ENCODE data around the gene TRNT1. TPM values are rescaled to one million over a fixed set of nuclear protein-coding genes. Genes with fewer than 3 reads are reported as not detected.

TRNT1 gene
- total RNA-seq, 1 experiment from 2014 or later, result 18.9 TPM

DNA sequence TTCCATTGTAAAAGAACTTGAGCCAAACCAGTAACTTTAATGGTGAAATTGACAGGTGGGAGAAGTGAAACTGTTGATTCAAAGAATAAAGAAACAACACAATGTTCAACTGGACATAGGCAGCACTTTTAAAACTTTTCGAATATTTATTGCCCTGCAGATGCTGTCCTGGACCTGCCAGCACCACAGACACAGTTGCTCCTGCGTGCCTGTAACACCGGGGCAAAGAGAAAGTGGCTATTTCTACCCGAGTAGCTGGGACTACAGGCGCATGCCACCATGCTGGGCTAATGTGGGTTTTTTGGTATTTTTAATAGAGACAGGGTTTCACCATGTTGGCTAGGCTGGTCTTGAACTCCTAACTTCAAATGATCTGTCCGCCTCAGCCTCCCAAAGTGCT, 24.0 kb upstream of the TRNT1 start:
- Histone ChIP-seq H3K9me3 (replicated peaks) (no peaks in the 10 kb centered on the region), H3K4me3 (no peak overlapping the region), H3K27me3 (replicated peaks) (no peaks in the 10 kb centered on the region), H3K36me3 (no peaks in the 10 kb centered on the region), H3K27ac (no peak overlapping the region), H3K4me1 (replicated peaks) (no peaks in the 10 kb centered on the region)
- no peak for DNase-seq (ENCODE audit: low read depth in 1 of 2, low spot score in 2 of 2)

DNA sequence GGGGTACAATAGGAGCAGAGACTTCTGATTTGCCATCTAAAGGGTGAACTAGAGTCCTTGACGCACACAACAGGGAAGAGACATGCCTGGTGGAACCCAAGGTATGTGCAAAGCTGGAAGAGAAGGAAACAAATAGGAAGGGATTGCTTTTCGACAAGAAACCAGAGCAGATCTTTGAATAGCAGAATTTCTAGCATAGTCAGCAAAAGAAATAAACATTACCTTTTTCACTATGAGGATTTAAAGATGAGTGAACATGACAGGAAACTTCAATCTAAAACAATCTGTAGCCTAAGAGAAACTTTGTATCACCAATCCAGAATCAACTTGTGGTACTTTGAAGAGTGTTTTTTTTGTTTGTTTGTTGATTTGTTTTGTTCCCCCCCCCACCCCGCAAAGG, 21.5 kb upstream of the TRNT1 start:
- H3K27me3 ChIP-seq (replicated peaks), result no peaks in the 10 kb centered on the region
- H3K4me3 ChIP-seq, result no peak overlapping the region
- no peaks in the 10 kb centered on the region for H3K4me1 ChIP-seq (replicated peaks)
- no peak for DNase-seq (ENCODE audit: low read depth in 1 of 2, low spot score in 2 of 2)
- no peaks in the 10 kb centered on the region for H3K36me3 ChIP-seq
- H3K9me3 ChIP-seq (replicated peaks), result no peaks in the 10 kb centered on the region
- H3K27ac ChIP-seq, result no peak overlapping the region

- no peaks in the 10 kb centered on the region for H3K4me1 ChIP-seq (replicated peaks)
- no peak overlapping the region for H3K27ac ChIP-seq
- no peaks in the 10 kb centered on the region for H3K36me3 ChIP-seq
- no peak overlapping the region for H3K4me3 ChIP-seq
- no peaks in the 10 kb centered on the region for H3K9me3 ChIP-seq (replicated peaks)
- no peak for DNase-seq (ENCODE audit: low read depth in 1 of 2, low spot score in 2 of 2)
- H3K27me3 ChIP-seq (replicated peaks), result no peaks in the 10 kb centered on the region
These were observed 20.9 kb upstream of the TRNT1 start for GRCh38 chr3:3105815-3106214.

GRCh38 chr3:3107181-3107580, 19.6 kb upstream of the TRNT1 start:
- H3K36me3 ChIP-seq, result no peaks in the 10 kb centered on the region
- no peaks in the 10 kb centered on the region for H3K9me3 ChIP-seq (replicated peaks)
- H3K27ac ChIP-seq, result no peak overlapping the region
- no peak for DNase-seq (ENCODE audit: low read depth in 1 of 2, low spot score in 2 of 2)
- no peak overlapping the region for H3K4me3 ChIP-seq
- H3K27me3 ChIP-seq (replicated peaks), result no peaks in the 10 kb centered on the region
- H3K4me1 ChIP-seq (replicated peaks), result no peaks in the 10 kb centered on the region

- Histone ChIP-seq H3K27me3 (replicated peaks) (no peaks in the 10 kb centered on the region), H3K4me3 (no peak overlapping the region), H3K9me3 (replicated peaks) (no peaks in the 10 kb centered on the region), H3K4me1 (replicated peaks) (no peaks in the 10 kb centered on the region), H3K36me3 (no peaks in the 10 kb centered on the region), H3K27ac (no peak overlapping the region)
- no peak for DNase-seq (ENCODE audit: low read depth in 1 of 2, low spot score in 2 of 2)
These were observed 18.9 kb upstream of the TRNT1 start for GRCh38 chr3:3107858-3108257.

GRCh38 chr3:3109407-3110298, 17.1 kb upstream of the TRNT1 start:
- no peaks in the 10 kb centered on the region for H3K36me3 ChIP-seq
- no peak for DNase-seq (ENCODE audit: low read depth in 1 of 2, low spot score in 2 of 2)
- no peak overlapping the region for H3K27ac ChIP-seq
- no peaks in the 10 kb centered on the region for H3K4me1 ChIP-seq (replicated peaks)
- H3K4me3 ChIP-seq, result no peak overlapping the region
- H3K9me3 ChIP-seq (replicated peaks), result no peaks in the 10 kb centered on the region
- no peaks in the 10 kb centered on the region for H3K27me3 ChIP-seq (replicated peaks)

- Histone ChIP-seq H3K27ac (no peak within 1 kb of the TSS), H3K4me1 (replicated peaks) (no peaks in the 10 kb centered on the region), H3K27me3 (replicated peaks) (no peaks in the 10 kb centered on the region), H3K9me3 (replicated peaks) (no peaks in the 10 kb centered on the region), H3K36me3 (no peaks in the 10 kb centered on the region), H3K4me3 (no peak within 1 kb of the TSS)
- DNase-seq (ENCODE audit: low read depth in 1 of 2, low spot score in 2 of 2), result no peak
These were observed 16.5 kb upstream of the TRNT1 start, which contains the start of gene IL5RA for GRCh38 chr3:3110299-3110630. TSS of gene IL5RA (minus strand) at chr3:3110374. CDS start at chr3:3104984, 5,390 bp downstream.

DNA sequence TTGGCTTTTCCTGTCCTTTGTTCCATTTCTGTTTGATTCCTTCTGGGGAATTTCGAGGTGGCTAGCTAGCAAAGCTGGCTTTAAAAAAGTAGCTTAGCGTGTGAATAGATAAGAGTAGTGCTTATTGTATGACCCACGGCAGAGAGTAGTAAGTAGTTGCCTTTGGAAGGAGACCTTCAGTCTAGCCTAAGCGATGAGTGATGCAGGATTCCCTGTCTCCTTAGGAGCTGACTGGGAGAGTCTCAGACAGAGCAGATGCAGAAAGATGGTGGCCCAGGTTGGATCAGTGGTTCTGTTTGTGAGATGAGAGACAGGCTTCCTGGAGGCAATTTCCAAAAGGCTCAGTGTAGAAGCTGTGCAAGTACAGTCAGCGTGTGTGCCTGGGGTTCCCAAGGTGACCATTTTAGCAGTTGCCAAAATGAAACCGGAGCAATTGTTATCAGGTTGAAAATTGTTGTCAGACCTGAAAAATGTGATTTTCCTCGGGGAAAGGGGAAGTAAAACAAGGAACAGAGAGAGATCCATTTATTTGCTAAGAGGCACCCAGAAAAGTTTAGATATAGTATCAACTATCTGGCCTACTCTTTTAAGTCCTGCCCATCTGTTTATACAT, 15.9 kb upstream of the TRNT1 start:
- Histone ChIP-seq H3K36me3 (no peaks in the 10 kb centered on the region), H3K27me3 (replicated peaks) (no peaks in the 10 kb centered on the region), H3K4me1 (replicated peaks) (no peaks in the 10 kb centered on the region), H3K27ac (no peak overlapping the region), H3K4me3 (no peak overlapping the region), H3K9me3 (replicated peaks) (no peaks in the 10 kb centered on the region)
- DNase-seq (ENCODE audit: low read depth in 1 of 2, low spot score in 2 of 2), result no peak

DNA sequence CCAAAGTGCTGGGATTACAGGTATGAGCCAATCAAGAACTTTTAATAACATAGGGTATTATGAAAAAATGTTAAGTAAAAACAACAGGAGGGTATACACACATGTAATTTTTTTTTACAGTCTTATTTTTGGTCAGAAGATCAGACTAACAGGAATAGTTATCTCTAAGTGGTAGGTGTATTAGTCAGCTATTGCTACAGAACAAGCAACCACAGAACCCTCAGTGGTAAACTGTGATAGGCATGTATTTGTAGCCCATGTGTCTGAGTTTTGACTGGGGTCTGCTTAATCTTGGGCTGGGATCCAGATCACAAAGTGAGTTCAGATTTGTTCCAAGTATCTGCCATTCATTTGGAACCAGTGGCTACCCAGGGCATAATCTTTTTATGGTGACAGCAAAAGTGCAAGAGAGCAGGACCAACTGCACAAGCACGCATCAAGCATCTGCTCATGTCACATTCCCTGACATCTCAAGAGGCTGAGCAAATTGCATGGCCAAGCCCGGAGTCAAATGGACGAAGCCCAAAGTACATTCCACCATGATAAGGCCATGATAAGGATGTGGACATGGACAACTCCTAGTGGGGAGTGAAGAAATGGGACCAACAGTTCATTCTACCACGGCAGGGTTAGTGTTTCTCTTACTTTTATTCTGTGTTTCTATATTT, 13.6 kb upstream of the TRNT1 start:
- no peaks in the 10 kb centered on the region for H3K36me3 ChIP-seq
- H3K27ac ChIP-seq, result no peak overlapping the region
- DNase-seq (ENCODE audit: low read depth in 1 of 2, low spot score in 2 of 2), result no peak
- no peak overlapping the region for H3K4me3 ChIP-seq
- H3K9me3 ChIP-seq (replicated peaks), result no peaks in the 10 kb centered on the region
- H3K27me3 ChIP-seq (replicated peaks), result no peaks in the 10 kb centered on the region
- H3K4me1 ChIP-seq (replicated peaks), result no peaks in the 10 kb centered on the region

GRCh38 chr3:3117651-3118050, 9.1 kb upstream of the TRNT1 start:
- no peak for DNase-seq (ENCODE audit: low read depth in 1 of 2, low spot score in 2 of 2)
- H3K9me3 ChIP-seq (replicated peaks), result no peaks in the 10 kb centered on the region
- no peak overlapping the region for H3K4me3 ChIP-seq
- no peaks in the 10 kb centered on the region for H3K36me3 ChIP-seq
- H3K27ac ChIP-seq, result no peak overlapping the region
- H3K4me1 ChIP-seq (replicated peaks), result no peaks in the 10 kb centered on the region
- no peaks in the 10 kb centered on the region for H3K27me3 ChIP-seq (replicated peaks)

DNA sequence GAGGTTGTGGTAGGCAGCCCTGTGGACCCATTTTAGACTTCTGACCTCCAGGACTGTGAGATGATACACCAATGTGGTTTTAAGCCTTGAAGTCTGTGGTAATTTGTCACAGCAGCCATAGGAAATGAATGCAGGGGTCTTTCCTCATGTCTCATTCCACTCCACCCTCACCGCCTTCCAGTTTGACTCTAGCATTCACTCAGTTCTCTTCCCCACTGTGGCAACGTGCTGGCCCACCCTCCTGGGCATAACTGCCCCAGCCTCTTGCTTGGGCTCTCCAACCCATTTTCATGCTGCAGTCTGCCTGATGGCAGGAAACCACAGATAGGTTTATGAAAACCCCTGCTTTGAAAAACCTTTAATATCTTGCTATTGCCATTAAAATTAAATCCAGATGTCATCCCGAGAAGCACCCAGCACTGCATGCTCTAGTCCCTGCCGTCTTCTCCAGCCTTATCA, 7.3 kb upstream of the TRNT1 start:
- Histone ChIP-seq H3K27ac (no peak overlapping the region), H3K27me3 (replicated peaks) (no peaks in the 10 kb centered on the region), H3K4me1 (replicated peaks) (no peaks in the 10 kb centered on the region), H3K9me3 (replicated peaks) (no peaks in the 10 kb centered on the region), H3K4me3 (no peak overlapping the region), H3K36me3 (no peaks in the 10 kb centered on the region)
- no peak for DNase-seq (ENCODE audit: low read depth in 1 of 2, low spot score in 2 of 2)

GRCh38 chr3:3125977-3126376, 763 bp upstream of the TRNT1 start:
- Histone ChIP-seq H3K27ac (peak overlapping the region; percentile 94), H3K4me1 (replicated peaks) (peaks cover 5% of the 10 kb centered on the region), H3K27me3 (replicated peaks) (no peaks in the 10 kb centered on the region), H3K4me3 (peak overlapping the region; percentile 90), H3K36me3 (peaks cover 30% of the 10 kb centered on the region), H3K9me3 (replicated peaks) (no peaks in the 10 kb centered on the region)
- no peak for DNase-seq (ENCODE audit: low read depth in 1 of 2, low spot score in 2 of 2)

- peaks cover 34% of the 10 kb centered on the region for H3K36me3 ChIP-seq
- peak overlapping the region; percentile 90 for H3K4me3 ChIP-seq
- peak overlapping the region; percentile 94 for H3K27ac ChIP-seq
- no peaks in the 10 kb centered on the region for H3K27me3 ChIP-seq (replicated peaks)
- peak in 1 of 2 experiments; percentile 43 for DNase-seq (ENCODE audit: low read depth in 1 of 2, low spot score in 2 of 2)
- H3K4me1 ChIP-seq (replicated peaks), result peaks cover 5% of the 10 kb centered on the region
- H3K9me3 ChIP-seq (replicated peaks), result no peaks in the 10 kb centered on the region
These were observed 781 bp downstream of the TRNT1 start for GRCh38 chr3:3127432-3128010.

GRCh38 chr3:3129579-3129978, 2.8 kb downstream of the TRNT1 start:
- DNase-seq (ENCODE audit: low read depth in 1 of 2, low spot score in 2 of 2), result no peak
- Histone ChIP-seq H3K4me1 (replicated peaks) (peaks cover 5% of the 10 kb centered on the region), H3K36me3 (peaks cover 48% of the 10 kb centered on the region), H3K27ac (no peak overlapping the region), H3K27me3 (replicated peaks) (no peaks in the 10 kb centered on the region), H3K4me3 (no peak overlapping the region), H3K9me3 (replicated peaks) (no peaks in the 10 kb centered on the region)

All from SJSA1 (cell line).